A549 (cell line): ENCODE results near the gene SLC26A2. TPM values are rescaled to one million over a fixed set of nuclear protein-coding genes. Genes with fewer than 3 reads are reported as not detected.

Source experiments
- ATAC-seq, 2 experiments: fragments of 200-7000 bp in 1 of 2; fragments of >200 bp in 1 of 2; cut with Nextera tagmentation in 1 of 2; cut with Tn5 transposase in 1 of 2; 3 replicates each; pipeline versions ENCODE4 v1.8.0 to v1.9.1; 2018 to 2020; ENCODE audit warnings: mild to moderate bottlenecking in 1 of 2, moderate library complexity in 1 of 2
- CTCF ChIA-PET: fragments of 300-600 bp; sonication (Branson Sonifier 250); formaldehyde crosslinking; extraction: SDS; loops from one replicate; lab custom pipeline; 2021; ENCODE audit warnings: antibody characterized with exemption, inconsistent platforms; lab: Yijun Ruan, JAX
- POLR2A ChIA-PET: fragments of 350-600 bp; formaldehyde crosslinking; extraction: SDS; loops from one replicate; lab custom pipeline; 2021; ENCODE audit warnings: antibody characterized with exemption, inconsistent platforms; lab: Yijun Ruan, JAX
- DNase-seq, 2 experiments: peaks; one replicate each; pipeline versions ENCODE4 v3.0.0 to v3.0.0-alpha.2; 2011 to 2016; ENCODE audit warnings: low read depth in 1 of 2, low spot score in 1 of 2
- FAIRE-seq: peaks from 2 replicates; lab custom pipeline; 2011; peaks lifted over from hg19 to GRCh38; lab: Jason Lieb, UNC
- H3K27ac ChIP-seq, 2 experiments: fragments of >200 bp; sonication (Bioruptor Twin); formaldehyde crosslinking; 3 replicates each; pipeline ENCODE4 v1.5.1; 2016 to 2017
- H3K4me1 ChIP-seq: fragments of >200 bp; sonication (Bioruptor Twin); formaldehyde crosslinking; 3 replicates; pipeline ENCODE4 v1.6.1; 2016
- H3K4me2 ChIP-seq: fragments of >200 bp; sonication (Bioruptor Twin); formaldehyde crosslinking; 3 replicates; pipeline ENCODE4 v1.6.1; 2016
- H3K4me3 ChIP-seq: fragments of >200 bp; sonication (Bioruptor Twin); formaldehyde crosslinking; 3 replicates; pipeline ENCODE4 v1.5.1; 2016
- H3K9me3 ChIP-seq: fragments of >200 bp; sonication (Bioruptor Twin); formaldehyde crosslinking; 3 replicates; pipeline ENCODE4 v1.6.1; 2016
- ATOH8 ChIP-seq: fragments of 250-450 bp; sonication (Bioruptor Pico); IDR thresholded peaks from 2 replicates; pipeline ENCODE4 v1.5.0; 2020; ENCODE audit warnings: low read depth, mild to moderate bottlenecking, moderate library complexity
- CHD4 ChIP-seq: fragments of 200-600 bp; sonication (generic); IDR thresholded peaks from 2 replicates; pipeline ENCODE4 v1.6.1; 2016; ENCODE audit warnings: antibody characterized with exemption, mild to moderate bottlenecking, borderline replicate concordance
- E2F6 ChIP-seq: IDR thresholded peaks from 2 replicates; pipeline ENCODE4 v1.6.1; 2012; ENCODE audit warnings: low read depth, borderline replicate concordance
- GATA3 ChIP-seq: IDR thresholded peaks from 2 replicates; pipeline ENCODE4 v1.6.1; 2012; ENCODE audit warnings: borderline replicate concordance
- HEYL ChIP-seq: fragments of 250-450 bp; sonication (Bioruptor Pico); IDR thresholded peaks from 2 replicates; pipeline ENCODE4 v1.8.0; 2021; ENCODE audit warnings: mild to moderate bottlenecking, moderate library complexity
- MAFK ChIP-seq: fragments of 450-650 bp; IDR thresholded peaks from 2 replicates; pipeline ENCODE4 v1.6.1; 2014; ENCODE audit not compliant: partially characterized antibody
- NR3C1 ChIP-seq: fragments of >200 bp; sonication (Bioruptor Twin); formaldehyde crosslinking; IDR thresholded peaks from 3 replicates; pipeline ENCODE4 v1.6.1; 2017
- PBX3 ChIP-seq: IDR thresholded peaks from 2 replicates; pipeline ENCODE4 v1.6.1; 2012
- PHF8 ChIP-seq: fragments of 200-600 bp; sonication (generic); IDR thresholded peaks from 2 replicates; pipeline ENCODE4 v1.6.1; 2016; ENCODE audit warnings: low read depth, mild to moderate bottlenecking, antibody characterized with exemption, moderate library complexity, borderline replicate concordance
- POLR2A ChIP-seq: IDR thresholded peaks from 2 replicates; pipeline ENCODE4 v1.6.1; 2012; ENCODE audit warnings: mild to moderate bottlenecking, low read length
- RAD21 ChIP-seq, 2 experiments: fragments of >200 bp in 1 of 2; sonication (Bioruptor Twin) in 1 of 2; formaldehyde crosslinking in 1 of 2; IDR thresholded peaks in 1 of 2; conservative IDR thresholded peaks in 1 of 2; 2 replicates in 1 of 2; 3 replicates in 1 of 2; pipeline ENCODE4 v1.6.1; 2012 to 2018; ENCODE audit warnings: inconsistent platforms in 1 of 2
- REST ChIP-seq: fragments of 200-600 bp; sonication (generic); IDR thresholded peaks from 2 replicates; pipeline ENCODE4 v1.6.1; 2016; ENCODE audit warnings: antibody characterized with exemption, mild to moderate bottlenecking, moderate library complexity
- RNF2 ChIP-seq: fragments of 200-600 bp; sonication (generic); IDR thresholded peaks from 2 replicates; pipeline ENCODE4 v1.6.1; 2016; ENCODE audit warnings: low read depth, mild to moderate bottlenecking, antibody characterized with exemption, moderate library complexity, borderline replicate concordance
- SMC3 ChIP-seq: fragments of >200 bp; sonication (Bioruptor Twin); formaldehyde crosslinking; IDR thresholded peaks from 3 replicates; pipeline ENCODE4 v1.6.1; 2018; ENCODE audit warnings: inconsistent platforms
- ZFP36 ChIP-seq: fragments of 450-650 bp; IDR thresholded peaks from 2 replicates; pipeline ENCODE4 v1.6.1; 2014; ENCODE audit warnings: borderline replicate concordance; ENCODE audit not compliant: partially characterized antibody
- WGBS: methylation state at CpG from one replicate; pipeline ENCODE4 v1.1.6; 2017; ENCODE audit errors: missing lambda C conversion rate; 5-methylcytosine and 5-hydroxymethylcytosine counted together
- polyA plus RNA-seq, 4 experiments: library from polyadenylated mRNA; depleted of rRNA in 3 of 4; stranded (reverse); fragments of >200 nt; fragmentation: RNase III in 1 of 4; extraction: RNeasy Plus Mini Kit Qiagen cat#74134 plus additional on column Dnase treatment in 1 of 4; gene quantifications; 2 replicates in 3 of 4; 3 replicates in 1 of 4; pipeline ENCODE4 v1.2.3, GENCODE V29; 2011 to 2017
- TF ChIP-seq, protein P1 (sequence below): fragments of 450-650 bp; IDR thresholded peaks from 2 replicates; pipeline ENCODE4 v1.6.1; 2014; ENCODE audit warnings: antibody characterized with exemption
- TF ChIP-seq, protein P2 (sequence below): IDR thresholded peaks from 2 replicates; pipeline ENCODE4 v1.6.1; 2012

The SLC26A2 gene
- polyA plus RNA-seq, 2 of the 4 experiments (the other 2 are of a cell fraction) = 31.9 to 32.2 TPM

DNA sequence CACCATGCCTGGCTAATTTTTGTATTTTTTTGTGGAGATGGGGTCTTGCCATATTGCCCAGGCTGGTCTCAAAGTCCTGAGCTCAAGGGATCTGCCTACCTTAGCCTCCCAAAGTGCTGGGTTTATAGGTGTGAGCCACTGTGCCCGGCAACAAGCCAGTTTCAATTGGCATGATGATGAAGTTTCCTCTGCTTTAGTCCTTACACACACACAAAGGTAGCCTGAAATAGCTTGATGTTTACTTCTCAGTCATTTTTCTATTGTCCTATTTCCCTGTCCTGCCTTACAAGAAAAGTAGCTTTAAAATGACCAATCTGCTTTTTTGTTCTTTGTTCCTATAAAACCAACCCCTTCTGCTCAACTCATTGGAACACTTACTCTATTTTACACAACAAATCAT lies 49.5 kb upstream of the SLC26A2 start:
- POLR2A ChIA-PET = no interaction called here
- 96% methylated on average over 1 of the region's 1 CpG for WGBS
- CTCF ChIA-PET = interaction anchor here (0.6 to 2.6 kb wide), 6 partner anchors 9 to 372 kb away, joined by 3 to 13 read pairs (median 4); no protein-coding TSS in a partner anchor
- no peaks in the 10 kb centered on the region for H3K9me3 ChIP-seq
- DNase-seq (no peak), ATAC-seq (no peak), FAIRE-seq (peak; percentile 46)
- no peak overlapping the region for H3K4me2 ChIP-seq
- H3K4me3 ChIP-seq = no peak overlapping the region
- TF ChIP-seq MAFK (no peak), E2F6 (no peak), RAD21 (conservative IDR thresholded peaks at IDR 0.05 in 1 of 2, IDR thresholded peaks at IDR 0.05 in 1 of 2) (no peak), HEYL (CRISPR knock-in tag) (no peak), REST (no peak), CHD4 (no peak), PBX3 (no peak), GATA3 (no peak), ATOH8 (no peak)
- TF ChIP-seq, protein P1, sequence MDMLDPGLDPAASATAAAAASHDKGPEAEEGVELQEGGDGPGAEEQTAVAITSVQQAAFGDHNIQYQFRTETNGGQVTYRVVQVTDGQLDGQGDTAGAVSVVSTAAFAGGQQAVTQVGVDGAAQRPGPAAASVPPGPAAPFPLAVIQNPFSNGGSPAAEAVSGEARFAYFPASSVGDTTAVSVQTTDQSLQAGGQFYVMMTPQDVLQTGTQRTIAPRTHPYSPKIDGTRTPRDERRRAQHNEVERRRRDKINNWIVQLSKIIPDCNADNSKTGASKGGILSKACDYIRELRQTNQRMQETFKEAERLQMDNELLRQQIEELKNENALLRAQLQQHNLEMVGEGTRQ = no peak
- no peaks in the 10 kb centered on the region for H3K4me1 ChIP-seq
- no peak overlapping the region for H3K27ac ChIP-seq

- H3K4me1 ChIP-seq = no peaks in the 10 kb centered on the region
- POLR2A ChIA-PET = no interaction called here
- CTCF ChIA-PET = interaction anchor here (0.6 to 2.6 kb wide), 7 partner anchors 9 to 79 kb away, joined by 3 to 13 read pairs (median 5); no protein-coding TSS in a partner anchor
These were observed 48.2 kb upstream of the SLC26A2 start for GRCh38 chr5:149912226-149912871.

More at GRCh38 chr5:149912226-149912871, 48.2 kb upstream of the SLC26A2 start:
- WGBS = 79% methylated on average over 3 of the region's 3 CpGs
- TF ChIP-seq PHF8 (no peak), ZFP36 (no peak), SMC3 (no peak), RNF2 (no peak), NR3C1 (no peak), GATA3 (no peak), POLR2A (no peak)
- TF ChIP-seq, protein P2, sequence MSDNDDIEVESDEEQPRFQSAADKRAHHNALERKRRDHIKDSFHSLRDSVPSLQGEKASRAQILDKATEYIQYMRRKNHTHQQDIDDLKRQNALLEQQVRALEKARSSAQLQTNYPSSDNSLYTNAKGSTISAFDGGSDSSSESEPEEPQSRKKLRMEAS = no peak
- ATAC-seq (no peak), DNase-seq (no peak), FAIRE-seq (no peak)
- H3K9me3 ChIP-seq = no peaks in the 10 kb centered on the region
- no peak overlapping the region for H3K4me3 ChIP-seq
- no peak overlapping the region for H3K4me2 ChIP-seq
- no peak overlapping the region for H3K27ac ChIP-seq
